Calu3 (cell line): ENCODE measurements around the gene RAB4A. TPM values are rescaled to one million over a fixed set of nuclear protein-coding genes. Genes with fewer than 3 reads are reported as not detected.

Experiments used
- BruUV-seq: library from RNA; stranded (reverse); fragments of 400-500 nt; replicated peaks from 2 replicates; lab custom pipeline; 2021; lab: Mats Ljungman, UMichigan
- CTCF ChIA-PET: fragments of 300-600 bp; sonication (Branson Sonifier 250); formaldehyde crosslinking; loops from one replicate; lab custom pipeline; 2022; ENCODE audit warnings: antibody characterized with exemption; lab: Charles Lee
- DNase-seq: peaks from one replicate; pipeline ENCODE4 v3.0.0; 2022
- H3K27ac Mint-ChIP-seq: one replicate; pipeline ENCODE4 v1.8.0; 2022; ENCODE audit warnings: mixed read lengths; ENCODE audit not compliant: unreplicated experiment
- H3K27me3 Mint-ChIP-seq: one replicate; pipeline ENCODE4 v1.8.0; 2022; ENCODE audit warnings: mixed read lengths; ENCODE audit not compliant: unreplicated experiment
- H3K36me3 Mint-ChIP-seq: one replicate; pipeline ENCODE4 v1.8.0; 2022; ENCODE audit warnings: mild to moderate bottlenecking, moderate library complexity, mixed read lengths; ENCODE audit not compliant: insufficient read depth, unreplicated experiment
- H3K4me1 Mint-ChIP-seq: one replicate; pipeline ENCODE4 v1.8.0; 2022; ENCODE audit warnings: mild to moderate bottlenecking, low read depth, mixed read lengths; ENCODE audit not compliant: unreplicated experiment
- H3K4me3 Mint-ChIP-seq: one replicate; pipeline ENCODE4 v1.8.0; 2022; ENCODE audit warnings: mild to moderate bottlenecking, low read depth, moderate library complexity, mixed read lengths; ENCODE audit not compliant: unreplicated experiment
- H3K9me3 Mint-ChIP-seq: one replicate; pipeline ENCODE4 v1.8.0; 2022; ENCODE audit warnings: low read depth, mixed read lengths; ENCODE audit not compliant: unreplicated experiment
- CTCF ChIP-seq: fragments of 200-600 bp; IDR thresholded peaks from one replicate; pipeline ENCODE4 v1.8.0; 2022; ENCODE audit warnings: antibody characterized with exemption; ENCODE audit not compliant: unreplicated experiment
- intact Hi-C: fragments of 100-400 bp; cut with micrococcal nuclease; formaldehyde crosslinking; loops from one replicate; pipeline ENCODE4 v1.10.0; 2022; ENCODE audit not compliant: unreplicated experiment
- total RNA-seq: library from RNA; stranded (reverse); gene quantifications from 2 replicates; pipeline ENCODE4 v1.2.3, GENCODE V29; 2022

The RAB4A gene
- total RNA-seq, 1 experiment from 2014 or later, result 78.7 TPM

- BruUV-seq, result no TSS peak
- intact Hi-C loops, result no loop called here
- H3K4me3 Mint-ChIP-seq, result no peak overlapping the region
Measured at GRCh38 chr1:229318056-229318455, 47.1 kb downstream of the RAB4A start.

DNA sequence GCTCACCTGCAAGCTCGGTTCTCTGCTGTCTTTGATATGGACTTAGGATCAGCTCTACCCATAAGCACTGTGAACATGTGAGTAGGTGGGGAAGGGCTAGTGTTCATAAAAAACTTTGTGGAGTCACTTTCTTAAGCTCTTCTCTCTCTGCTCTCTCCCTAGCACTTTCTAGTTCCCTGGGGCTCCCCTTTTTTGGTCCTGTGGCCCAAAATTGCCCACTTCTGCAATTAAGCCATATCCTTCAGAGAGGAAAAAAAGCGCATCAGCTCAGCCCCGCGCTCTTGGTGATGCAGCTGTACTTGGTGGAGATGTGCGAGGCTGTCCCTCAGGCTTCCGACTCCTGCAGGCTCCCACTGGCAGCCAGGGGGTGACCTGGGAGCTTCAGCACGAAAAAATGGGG, 48.6 kb downstream of the RAB4A start:
- CTCF ChIA-PET, result interaction anchor here (1.0 kb wide), 1 partner anchor 46 kb away, joined by 3 read pairs; no protein-coding TSS in a partner anchor
- H3K9me3 Mint-ChIP-seq, result no peaks in the 10 kb centered on the region
- H3K27me3 Mint-ChIP-seq, result no peaks in the 10 kb centered on the region
- no peak overlapping the region for H3K4me3 Mint-ChIP-seq
- H3K36me3 Mint-ChIP-seq, result peaks cover 25% of the 10 kb centered on the region
- no peak overlapping the region for H3K27ac Mint-ChIP-seq
- no peaks in the 10 kb centered on the region for H3K4me1 Mint-ChIP-seq
- BruUV-seq, result no TSS peak
- no peak for DNase-seq
- intact Hi-C loops, result no loop called here
- TF ChIP-seq CTCF, result no peak

More at GRCh38 chr1:229318056-229318455, 47.1 kb downstream of the RAB4A start:
- H3K27ac Mint-ChIP-seq, result no peak overlapping the region
- CTCF ChIA-PET, result no interaction called here
- H3K27me3 Mint-ChIP-seq, result no peaks in the 10 kb centered on the region
- no peak for TF ChIP-seq CTCF
- H3K4me1 Mint-ChIP-seq, result no peaks in the 10 kb centered on the region
- peaks cover 14% of the 10 kb centered on the region for H3K36me3 Mint-ChIP-seq
- no peak for DNase-seq
- no peaks in the 10 kb centered on the region for H3K9me3 Mint-ChIP-seq

DNA sequence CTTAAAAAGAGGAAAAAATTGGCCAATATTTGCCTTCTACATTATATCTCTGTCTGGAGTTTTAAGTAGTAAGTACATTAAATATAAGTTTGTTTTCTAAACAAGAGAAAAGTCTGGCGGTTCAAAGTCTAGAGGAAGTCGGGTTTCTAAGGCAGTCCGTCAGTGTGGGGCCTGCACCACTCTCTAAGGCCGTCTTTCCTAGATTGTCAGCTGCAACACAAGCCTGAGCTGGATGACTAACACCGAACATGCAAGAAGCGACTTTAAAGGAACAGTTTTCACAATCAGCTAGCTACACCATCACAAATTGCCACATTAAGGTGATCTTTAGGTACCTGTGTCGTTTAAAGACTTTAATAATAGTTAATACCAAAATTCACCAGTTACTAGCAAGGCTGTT, 52.3 kb downstream of the RAB4A start:
- no TSS peak for BruUV-seq
- Mint-ChIP-seq H3K27me3 (no peaks in the 10 kb centered on the region), H3K4me1 (no peaks in the 10 kb centered on the region), H3K4me3 (no peak overlapping the region), H3K9me3 (no peaks in the 10 kb centered on the region), H3K27ac (no peak overlapping the region), H3K36me3 (peaks cover 27% of the 10 kb centered on the region)
- DNase-seq, result no peak
- intact Hi-C loops, result no loop called here
- TF ChIP-seq CTCF, result no peak
- CTCF ChIA-PET, result no interaction called here

DNA sequence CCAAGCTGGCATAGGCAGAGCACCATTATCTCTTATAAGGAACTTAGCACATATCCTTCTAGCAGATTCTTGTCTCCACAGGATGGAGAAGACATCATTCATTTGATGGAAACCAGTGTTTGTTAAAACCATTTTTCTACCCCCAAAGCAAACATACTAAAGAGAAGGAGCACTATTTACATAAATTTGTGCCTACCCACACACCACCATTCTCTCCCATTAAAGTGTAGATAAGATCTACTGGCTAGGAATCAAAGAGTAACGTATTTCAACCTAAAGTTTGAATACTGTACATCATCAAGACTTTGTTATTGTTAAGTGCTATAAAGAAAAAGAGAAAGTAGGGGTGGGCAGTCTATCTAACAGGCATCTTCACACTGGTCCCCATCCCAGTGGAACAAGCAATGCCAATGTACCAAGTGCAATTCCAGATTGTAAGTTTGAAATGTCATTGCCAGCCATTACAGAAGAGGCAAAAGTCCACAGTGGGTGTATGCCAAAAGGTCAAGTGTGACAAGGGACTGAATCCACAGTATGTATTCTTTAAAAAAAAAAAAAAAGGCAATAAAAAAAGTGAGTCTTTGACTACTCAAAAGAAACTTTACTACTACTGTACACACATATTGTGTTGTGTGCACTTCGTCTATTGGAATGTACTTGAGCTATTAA, 53.1 kb downstream of the RAB4A start:
- Mint-ChIP-seq H3K27me3 (no peaks in the 10 kb centered on the region), H3K36me3 (peaks cover 27% of the 10 kb centered on the region), H3K4me1 (no peaks in the 10 kb centered on the region), H3K27ac (no peak overlapping the region), H3K9me3 (no peaks in the 10 kb centered on the region), H3K4me3 (no peak overlapping the region)
- TF ChIP-seq CTCF, result no peak
- intact Hi-C loops, result no loop called here
- CTCF ChIA-PET, result no interaction called here
- no TSS peak for BruUV-seq
- DNase-seq, result no peak
